A549 (cell line): Measurements from ENCODE around the gene SLC25A52. TPM values are rescaled to one million over a fixed set of nuclear protein-coding genes. Genes with fewer than 3 reads are reported as not detected.
A peak's percentile ranks its signal among the peaks of the same experiment; 100 is the strongest.

Source experiments
- ATAC-seq, 2 experiments: fragments of 200-7000 bp in 1 of 2; fragments of >200 bp in 1 of 2; cut with Nextera tagmentation in 1 of 2; cut with Tn5 transposase in 1 of 2; 3 replicates each; pipeline versions ENCODE4 v1.8.0 to v1.9.1; 2018 to 2020; ENCODE audit warnings: mild to moderate bottlenecking in 1 of 2, moderate library complexity in 1 of 2
- CTCF ChIA-PET: fragments of 300-600 bp; sonication (Branson Sonifier 250); formaldehyde crosslinking; extraction: SDS; loops from one replicate; lab custom pipeline; 2021; ENCODE audit warnings: antibody characterized with exemption, inconsistent platforms; lab: Yijun Ruan, JAX
- POLR2A ChIA-PET: fragments of 350-600 bp; formaldehyde crosslinking; extraction: SDS; loops from one replicate; lab custom pipeline; 2021; ENCODE audit warnings: antibody characterized with exemption, inconsistent platforms; lab: Yijun Ruan, JAX
- DNase-seq, 2 experiments: peaks; one replicate each; pipeline versions ENCODE4 v3.0.0 to v3.0.0-alpha.2; 2011 to 2016; ENCODE audit warnings: low read depth in 1 of 2, low spot score in 1 of 2
- FAIRE-seq: peaks from 2 replicates; lab custom pipeline; 2011; peaks lifted over from hg19 to GRCh38; lab: Jason Lieb, UNC
- H3K27ac ChIP-seq, 2 experiments: fragments of >200 bp; sonication (Bioruptor Twin); formaldehyde crosslinking; 3 replicates each; pipeline ENCODE4 v1.5.1; 2016 to 2017
- H3K4me1 ChIP-seq: fragments of >200 bp; sonication (Bioruptor Twin); formaldehyde crosslinking; 3 replicates; pipeline ENCODE4 v1.6.1; 2016
- H3K4me2 ChIP-seq: fragments of >200 bp; sonication (Bioruptor Twin); formaldehyde crosslinking; 3 replicates; pipeline ENCODE4 v1.6.1; 2016
- H3K4me3 ChIP-seq: fragments of >200 bp; sonication (Bioruptor Twin); formaldehyde crosslinking; 3 replicates; pipeline ENCODE4 v1.5.1; 2016
- H3K9me3 ChIP-seq: fragments of >200 bp; sonication (Bioruptor Twin); formaldehyde crosslinking; 3 replicates; pipeline ENCODE4 v1.6.1; 2016
- CEBPB ChIP-seq, 2 experiments: fragments of >200 bp in 1 of 2; sonication (Bioruptor Twin) in 1 of 2; formaldehyde crosslinking in 1 of 2; IDR thresholded peaks; 2 replicates each; pipeline ENCODE4 v1.6.1; 2012 to 2016
- ESRRA ChIP-seq: fragments of 150-350 bp; IDR thresholded peaks from 2 replicates; pipeline ENCODE4 v1.6.1; 2014; ENCODE audit warnings: mild to moderate bottlenecking, low read length, borderline replicate concordance
- GATA3 ChIP-seq: IDR thresholded peaks from 2 replicates; pipeline ENCODE4 v1.6.1; 2012; ENCODE audit warnings: borderline replicate concordance
- HEYL ChIP-seq: fragments of 250-450 bp; sonication (Bioruptor Pico); IDR thresholded peaks from 2 replicates; pipeline ENCODE4 v1.8.0; 2021; ENCODE audit warnings: mild to moderate bottlenecking, moderate library complexity
- JUN ChIP-seq, 2 experiments: fragments of >200 bp; sonication (Bioruptor Twin); formaldehyde crosslinking; IDR thresholded peaks; 2 replicates in 1 of 2; 3 replicates in 1 of 2; pipeline ENCODE4 v1.6.1; 2016 to 2017
- MAFK ChIP-seq: fragments of 450-650 bp; IDR thresholded peaks from 2 replicates; pipeline ENCODE4 v1.6.1; 2014; ENCODE audit not compliant: partially characterized antibody
- NPAS2 ChIP-seq: fragments of 250-450 bp; sonication (Bioruptor Pico); IDR thresholded peaks from 2 replicates; pipeline ENCODE4 v1.8.0; 2022; ENCODE audit warnings: mild to moderate bottlenecking, moderate library complexity, borderline replicate concordance
- PHF8 ChIP-seq: fragments of 200-600 bp; sonication (generic); IDR thresholded peaks from 2 replicates; pipeline ENCODE4 v1.6.1; 2016; ENCODE audit warnings: low read depth, mild to moderate bottlenecking, antibody characterized with exemption, moderate library complexity, borderline replicate concordance
- RAD21 ChIP-seq, 2 experiments: fragments of >200 bp in 1 of 2; sonication (Bioruptor Twin) in 1 of 2; formaldehyde crosslinking in 1 of 2; IDR thresholded peaks in 1 of 2; conservative IDR thresholded peaks in 1 of 2; 2 replicates in 1 of 2; 3 replicates in 1 of 2; pipeline ENCODE4 v1.6.1; 2012 to 2018; ENCODE audit warnings: inconsistent platforms in 1 of 2
- RARB ChIP-seq: fragments of 250-450 bp; sonication (Bioruptor Pico); IDR thresholded peaks from 2 replicates; pipeline ENCODE4 v1.8.0; 2021; ENCODE audit warnings: mild to moderate bottlenecking, moderate library complexity
- SREBF2 ChIP-seq: fragments of 450-650 bp; IDR thresholded peaks from 2 replicates; pipeline ENCODE4 v1.6.1; 2014; ENCODE audit warnings: mild to moderate bottlenecking, moderate library complexity
- WGBS: methylation state at CpG from one replicate; pipeline ENCODE4 v1.1.6; 2017; ENCODE audit errors: missing lambda C conversion rate; 5-methylcytosine and 5-hydroxymethylcytosine counted together
- polyA plus RNA-seq, 4 experiments: library from polyadenylated mRNA; depleted of rRNA in 3 of 4; stranded (reverse); fragments of >200 nt; fragmentation: RNase III in 1 of 4; extraction: RNeasy Plus Mini Kit Qiagen cat#74134 plus additional on column Dnase treatment in 1 of 4; gene quantifications; 2 replicates in 3 of 4; 3 replicates in 1 of 4; pipeline ENCODE4 v1.2.3, GENCODE V29; 2011 to 2017
- TF ChIP-seq, protein P1 (sequence below): IDR thresholded peaks from 2 replicates; pipeline ENCODE4 v1.6.1; 2012; ENCODE audit warnings: low read depth, borderline replicate concordance
- TF ChIP-seq, protein P2 (sequence below): fragments of >200 bp; sonication (Bioruptor Twin); formaldehyde crosslinking; IDR thresholded peaks from 2 replicates; pipeline ENCODE4 v1.6.1; 2016
- TF ChIP-seq, protein P3 (sequence below): fragments of 200-600 bp; sonication (generic); IDR thresholded peaks from 2 replicates; pipeline ENCODE4 v1.6.1; 2016; ENCODE audit warnings: antibody characterized with exemption, mild to moderate bottlenecking, moderate library complexity
- TF ChIP-seq, protein P4 (sequence below): fragments of 450-650 bp; IDR thresholded peaks from 2 replicates; pipeline ENCODE4 v1.6.1; 2014; ENCODE audit warnings: antibody characterized with exemption

Gene SLC25A52
- polyA plus RNA-seq, 2 of the 4 experiments (the other 2 are of a cell fraction): 0.10 TPM; not detected in 1

DNA sequence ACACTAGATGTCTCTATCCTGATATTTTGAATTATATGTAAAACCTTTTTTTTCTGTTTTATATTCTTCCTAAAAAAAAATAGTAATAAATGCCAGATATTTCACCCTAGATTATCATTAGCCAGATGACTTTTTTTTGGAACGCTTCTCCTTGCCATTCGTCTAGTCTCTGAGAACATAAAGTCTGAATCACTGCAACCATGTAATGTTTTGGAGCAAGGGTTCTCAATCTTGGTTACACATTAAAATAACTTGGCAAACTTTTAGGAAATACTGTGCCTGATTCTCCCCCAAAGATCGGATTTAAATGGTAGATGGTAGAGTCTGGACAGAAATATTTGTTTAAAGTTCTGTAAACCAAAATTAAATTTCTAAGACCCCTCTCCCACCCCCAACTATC lies 21.0 kb downstream of the SLC25A52 start:
- Histone ChIP-seq H3K9me3 (peaks cover 7% of the 10 kb centered on the region; the same call in 1 of the 3 replicates), H3K27ac (no peak overlapping the region), H3K4me2 (no peak overlapping the region), H3K4me1 (no peaks in the 10 kb centered on the region), H3K4me3 (no peak overlapping the region)
- ATAC-seq: no peak
- CTCF ChIA-PET: no interaction called here
- no peak for FAIRE-seq
- POLR2A ChIA-PET: no interaction called here
- no peak for DNase-seq
- 48% methylated on average over 3 of the region's 3 CpGs for WGBS
- TF ChIP-seq MAFK: no peak
- TF ChIP-seq, protein P1, sequence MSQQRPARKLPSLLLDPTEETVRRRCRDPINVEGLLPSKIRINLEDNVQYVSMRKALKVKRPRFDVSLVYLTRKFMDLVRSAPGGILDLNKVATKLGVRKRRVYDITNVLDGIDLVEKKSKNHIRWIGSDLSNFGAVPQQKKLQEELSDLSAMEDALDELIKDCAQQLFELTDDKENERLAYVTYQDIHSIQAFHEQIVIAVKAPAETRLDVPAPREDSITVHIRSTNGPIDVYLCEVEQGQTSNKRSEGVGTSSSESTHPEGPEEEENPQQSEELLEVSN: no peak
- TF ChIP-seq GATA3: no peak
- TF ChIP-seq RARB: no peak
- no peak for TF ChIP-seq RAD21 (conservative IDR thresholded peaks at IDR 0.05 in 1 of 2, IDR thresholded peaks at IDR 0.05 in 1 of 2)
- no peak for TF ChIP-seq PHF8
- no peak for TF ChIP-seq ESRRA
- TF ChIP-seq, protein P2, sequence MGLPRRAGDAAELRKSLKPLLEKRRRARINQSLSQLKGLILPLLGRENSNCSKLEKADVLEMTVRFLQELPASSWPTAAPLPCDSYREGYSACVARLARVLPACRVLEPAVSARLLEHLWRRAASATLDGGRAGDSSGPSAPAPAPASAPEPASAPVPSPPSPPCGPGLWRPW: no peak
- TF ChIP-seq, protein P3, sequence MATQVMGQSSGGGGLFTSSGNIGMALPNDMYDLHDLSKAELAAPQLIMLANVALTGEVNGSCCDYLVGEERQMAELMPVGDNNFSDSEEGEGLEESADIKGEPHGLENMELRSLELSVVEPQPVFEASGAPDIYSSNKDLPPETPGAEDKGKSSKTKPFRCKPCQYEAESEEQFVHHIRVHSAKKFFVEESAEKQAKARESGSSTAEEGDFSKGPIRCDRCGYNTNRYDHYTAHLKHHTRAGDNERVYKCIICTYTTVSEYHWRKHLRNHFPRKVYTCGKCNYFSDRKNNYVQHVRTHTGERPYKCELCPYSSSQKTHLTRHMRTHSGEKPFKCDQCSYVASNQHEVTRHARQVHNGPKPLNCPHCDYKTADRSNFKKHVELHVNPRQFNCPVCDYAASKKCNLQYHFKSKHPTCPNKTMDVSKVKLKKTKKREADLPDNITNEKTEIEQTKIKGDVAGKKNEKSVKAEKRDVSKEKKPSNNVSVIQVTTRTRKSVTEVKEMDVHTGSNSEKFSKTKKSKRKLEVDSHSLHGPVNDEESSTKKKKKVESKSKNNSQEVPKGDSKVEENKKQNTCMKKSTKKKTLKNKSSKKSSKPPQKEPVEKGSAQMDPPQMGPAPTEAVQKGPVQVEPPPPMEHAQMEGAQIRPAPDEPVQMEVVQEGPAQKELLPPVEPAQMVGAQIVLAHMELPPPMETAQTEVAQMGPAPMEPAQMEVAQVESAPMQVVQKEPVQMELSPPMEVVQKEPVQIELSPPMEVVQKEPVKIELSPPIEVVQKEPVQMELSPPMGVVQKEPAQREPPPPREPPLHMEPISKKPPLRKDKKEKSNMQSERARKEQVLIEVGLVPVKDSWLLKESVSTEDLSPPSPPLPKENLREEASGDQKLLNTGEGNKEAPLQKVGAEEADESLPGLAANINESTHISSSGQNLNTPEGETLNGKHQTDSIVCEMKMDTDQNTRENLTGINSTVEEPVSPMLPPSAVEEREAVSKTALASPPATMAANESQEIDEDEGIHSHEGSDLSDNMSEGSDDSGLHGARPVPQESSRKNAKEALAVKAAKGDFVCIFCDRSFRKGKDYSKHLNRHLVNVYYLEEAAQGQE: no peak

DNA sequence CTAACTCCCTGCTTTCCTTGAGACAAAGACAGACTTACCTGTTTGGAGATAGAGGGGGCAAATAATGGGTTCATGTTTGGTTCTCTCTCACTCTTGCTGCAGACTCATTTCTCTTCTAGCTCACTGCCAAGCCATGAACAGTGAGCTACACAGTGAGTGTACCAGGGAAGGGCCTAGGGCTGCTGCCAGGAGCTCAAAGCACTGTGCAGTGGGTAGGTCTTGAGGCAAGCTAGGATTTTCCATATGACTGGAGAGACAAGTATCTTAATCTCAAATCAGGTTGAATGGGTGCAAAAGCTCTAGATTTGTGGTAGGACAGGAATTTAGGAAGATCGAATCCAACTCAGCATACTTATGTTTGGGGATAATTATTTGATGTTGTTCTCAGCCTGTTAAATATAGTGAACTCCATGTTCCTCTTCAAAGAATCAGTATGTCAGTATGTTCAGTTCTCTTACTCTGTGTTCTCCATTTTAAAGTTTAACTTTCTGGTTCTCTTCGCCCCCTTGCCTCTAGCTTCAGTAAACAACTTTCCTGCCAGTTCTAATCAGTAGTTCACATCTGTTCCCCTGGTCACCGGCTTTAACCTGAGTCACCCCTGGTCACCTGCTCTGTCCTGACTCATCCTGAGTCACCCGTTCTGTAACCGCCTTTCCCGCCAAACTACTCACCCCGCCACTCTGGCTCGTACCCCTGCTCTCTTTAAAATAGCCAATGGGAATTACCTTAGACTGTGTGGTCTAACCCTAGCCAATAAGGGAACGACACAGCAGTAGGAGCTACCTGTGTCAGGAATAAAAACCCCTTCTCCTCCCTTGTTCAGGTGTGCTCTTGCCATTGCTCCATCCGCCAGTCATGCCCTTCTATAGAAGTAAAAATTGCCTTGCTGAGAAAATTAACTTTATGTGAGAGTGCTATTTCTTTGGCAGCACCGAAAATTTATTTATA lies 21.9 kb downstream of the SLC25A52 start:
- 40% methylated on average over 11 of the region's 11 CpGs for WGBS
- ATAC-seq: no peak
- H3K27ac ChIP-seq: no peak overlapping the region
- H3K9me3 ChIP-seq: peaks cover 7% of the 10 kb centered on the region; the same call in 1 of the 3 replicates
- CTCF ChIA-PET: interaction anchor here (0.8 to 1.6 kb wide), 3 partner anchors 10 to 16 kb away, joined by 3 to 6 read pairs (median 4); no protein-coding TSS in a partner anchor
- H3K4me2 ChIP-seq: no peak overlapping the region
- FAIRE-seq: no peak
- POLR2A ChIA-PET: no interaction called here
- TF ChIP-seq JUN (IDR thresholded peaks at IDR 0.05): no peak
- TF ChIP-seq, protein P2: no peak
- TF ChIP-seq NPAS2 (CRISPR knock-in tag): no peak
- no peak for TF ChIP-seq CEBPB (IDR thresholded peaks at IDR 0.05)
- TF ChIP-seq, protein P4, sequence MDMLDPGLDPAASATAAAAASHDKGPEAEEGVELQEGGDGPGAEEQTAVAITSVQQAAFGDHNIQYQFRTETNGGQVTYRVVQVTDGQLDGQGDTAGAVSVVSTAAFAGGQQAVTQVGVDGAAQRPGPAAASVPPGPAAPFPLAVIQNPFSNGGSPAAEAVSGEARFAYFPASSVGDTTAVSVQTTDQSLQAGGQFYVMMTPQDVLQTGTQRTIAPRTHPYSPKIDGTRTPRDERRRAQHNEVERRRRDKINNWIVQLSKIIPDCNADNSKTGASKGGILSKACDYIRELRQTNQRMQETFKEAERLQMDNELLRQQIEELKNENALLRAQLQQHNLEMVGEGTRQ: no peak
- TF ChIP-seq HEYL (CRISPR knock-in tag): no peak
- TF ChIP-seq SREBF2: no peak
- TF ChIP-seq RARB: no peak
- DNase-seq: peak in 1 of 2 experiments; percentile 4
- no peak overlapping the region for H3K4me3 ChIP-seq
- H3K4me1 ChIP-seq: no peaks in the 10 kb centered on the region
